ENCODE data around the gene TMEM182. TPM values are rescaled to one million over a fixed set of nuclear protein-coding genes. Genes with fewer than 3 reads are reported as not detected.

The TMEM182 gene
- total RNA-seq, 1 experiment from 2014 or later = 5.3 TPM

DNA sequence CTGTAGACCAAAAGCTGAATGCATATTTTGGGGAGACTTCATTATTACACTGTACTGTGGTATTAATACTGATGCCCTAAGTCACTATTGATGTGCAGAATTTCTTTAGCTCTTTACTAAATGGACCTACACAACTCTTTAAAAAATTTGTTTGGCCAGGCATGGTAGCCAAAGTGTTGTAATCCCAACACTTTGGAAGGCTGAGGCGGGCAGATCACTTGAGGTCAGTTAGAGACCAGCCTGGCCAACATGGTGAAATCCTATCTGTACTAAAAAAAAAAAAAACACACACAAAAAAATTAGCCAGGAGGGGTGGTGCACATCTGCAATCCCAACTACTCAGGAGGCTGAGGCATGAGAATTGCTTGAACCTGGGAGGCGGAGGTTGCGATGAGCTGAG is 6.4 kb downstream of the TMEM182 start:
- BruUV-seq (replicated peaks) = no TSS peak
- no peak for TF ChIP-seq CTCF (IDR thresholded peaks at IDR 0.05; ENCODE audit: unreplicated experiment)
- ChIA-PET POLR2A (no interaction called here), CTCF (interaction anchor here (0.6 to 3.2 kb wide), 6 partner anchors 14 to 1743 kb away, joined by 3 to 19 read pairs (median 4); no protein-coding TSS in a partner anchor)
- Mint-ChIP-seq H3K27me3 (ENCODE audit: insufficient read depth, unreplicated experiment) (no peaks in the 10 kb centered on the region), H3K27ac (ENCODE audit: low read depth, unreplicated experiment) (no peak overlapping the region), H3K4me1 (ENCODE audit: insufficient read depth, unreplicated experiment) (no peaks in the 10 kb centered on the region), H3K36me3 (ENCODE audit: insufficient read depth, unreplicated experiment) (peaks cover 6% of the 10 kb centered on the region), H3K9me3 (ENCODE audit: unreplicated experiment) (no peaks in the 10 kb centered on the region), H3K4me3 (ENCODE audit: unreplicated experiment) (no peak overlapping the region)
- DNase-seq (ENCODE audit: unreplicated experiment) = no peak
- intact Hi-C loops (cut with micrococcal nuclease) = no loop called here

DNA sequence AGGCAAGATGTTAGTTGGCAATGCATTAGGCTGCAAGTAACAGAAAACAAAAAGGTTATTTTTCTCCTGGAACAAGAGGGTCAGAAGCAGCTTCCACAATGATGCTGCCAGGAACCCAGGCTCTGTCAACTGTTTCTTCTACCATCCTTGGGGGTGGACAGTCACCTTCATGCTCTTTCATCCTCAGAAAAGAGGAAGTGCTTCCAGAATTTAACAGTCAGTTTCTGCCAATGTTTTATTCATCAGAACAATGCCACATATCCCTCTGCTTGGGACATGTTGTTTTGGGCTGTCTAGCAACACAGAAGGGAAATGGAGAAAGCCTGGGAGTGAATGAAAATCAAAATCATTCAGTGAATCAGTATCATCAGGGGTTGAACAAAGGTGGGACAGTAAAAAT is 7.1 kb downstream of the TMEM182 start:
- Mint-ChIP-seq H3K27me3 (ENCODE audit: insufficient read depth, unreplicated experiment) (no peaks in the 10 kb centered on the region), H3K36me3 (ENCODE audit: insufficient read depth, unreplicated experiment) (peaks cover 6% of the 10 kb centered on the region), H3K4me3 (ENCODE audit: unreplicated experiment) (no peak overlapping the region), H3K9me3 (ENCODE audit: unreplicated experiment) (no peaks in the 10 kb centered on the region), H3K27ac (ENCODE audit: low read depth, unreplicated experiment) (no peak overlapping the region), H3K4me1 (ENCODE audit: insufficient read depth, unreplicated experiment) (no peaks in the 10 kb centered on the region)
- CTCF ChIA-PET = interaction anchor here (0.6 to 3.2 kb wide), 3 partner anchors 15 to 1742 kb away, joined by 3 to 19 read pairs (median 3); no protein-coding TSS in a partner anchor
- intact Hi-C loops (cut with micrococcal nuclease) = no loop called here
- POLR2A ChIA-PET = no interaction called here
- DNase-seq (ENCODE audit: unreplicated experiment) = no peak
- TF ChIP-seq CTCF (IDR thresholded peaks at IDR 0.05; ENCODE audit: unreplicated experiment) = no peak
- BruUV-seq (replicated peaks) = no TSS peak

GRCh38 chr2:102770506-102770905 is 8.7 kb downstream of the TMEM182 start:
- Mint-ChIP-seq H3K27me3 (ENCODE audit: insufficient read depth, unreplicated experiment) (no peaks in the 10 kb centered on the region), H3K9me3 (ENCODE audit: unreplicated experiment) (no peaks in the 10 kb centered on the region), H3K4me3 (ENCODE audit: unreplicated experiment) (no peak overlapping the region), H3K36me3 (ENCODE audit: insufficient read depth, unreplicated experiment) (peaks cover 6% of the 10 kb centered on the region), H3K4me1 (ENCODE audit: insufficient read depth, unreplicated experiment) (no peaks in the 10 kb centered on the region), H3K27ac (ENCODE audit: low read depth, unreplicated experiment) (no peak overlapping the region)
- no peak for DNase-seq (ENCODE audit: unreplicated experiment)
- ChIA-PET POLR2A (no interaction called here), CTCF (no interaction called here)
- no TSS peak for BruUV-seq (replicated peaks)
- TF ChIP-seq CTCF (IDR thresholded peaks at IDR 0.05; ENCODE audit: unreplicated experiment) = no peak
- intact Hi-C loops (cut with micrococcal nuclease) = no loop called here

DNA sequence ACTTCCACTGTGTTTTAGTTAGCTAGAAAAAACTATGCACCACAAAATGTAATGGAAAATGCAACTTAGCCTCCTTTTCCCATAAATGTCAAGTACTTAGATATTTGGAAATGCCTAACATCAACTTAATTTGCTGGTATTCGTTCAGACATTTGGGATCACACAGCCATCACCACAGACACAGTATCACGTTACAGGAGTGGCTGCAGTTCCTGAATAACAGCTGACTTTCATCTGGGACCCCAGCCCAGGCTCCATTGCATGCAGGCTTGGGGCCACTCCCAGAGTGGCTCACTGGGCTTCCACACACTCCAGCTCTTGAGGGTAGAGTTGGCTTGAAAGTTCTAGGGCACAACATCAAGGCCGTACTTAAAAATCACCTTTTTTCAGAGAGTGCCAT is 9.3 kb downstream of the TMEM182 start:
- no peak for DNase-seq (ENCODE audit: unreplicated experiment)
- ChIA-PET CTCF (no interaction called here), POLR2A (no interaction called here)
- no TSS peak for BruUV-seq (replicated peaks)
- Mint-ChIP-seq H3K36me3 (ENCODE audit: insufficient read depth, unreplicated experiment) (peaks cover 6% of the 10 kb centered on the region), H3K27ac (ENCODE audit: low read depth, unreplicated experiment) (no peak overlapping the region), H3K27me3 (ENCODE audit: insufficient read depth, unreplicated experiment) (no peaks in the 10 kb centered on the region), H3K4me3 (ENCODE audit: unreplicated experiment) (no peak overlapping the region), H3K4me1 (ENCODE audit: insufficient read depth, unreplicated experiment) (no peaks in the 10 kb centered on the region), H3K9me3 (ENCODE audit: unreplicated experiment) (no peaks in the 10 kb centered on the region)
- intact Hi-C loops (cut with micrococcal nuclease) = no loop called here
- no peak for TF ChIP-seq CTCF (IDR thresholded peaks at IDR 0.05; ENCODE audit: unreplicated experiment)
